Suppressor macrophage treated with lipopolysaccharide for 4 hours (primary cell): Measurements from ENCODE around the gene SUSD6.

Source experiments
- DNase-seq: peaks from one replicate; pipeline ENCODE4 v3.0.0-alpha.2; 2020

SUSD6 gene

GRCh38 chr14:69651664-69652063 is 40.3 kb downstream of the SUSD6 start:
- peak; percentile 49 for DNase-seq

- DNase-seq: peak; percentile 94
Measured at GRCh38 chr14:69652942-69653684, 41.7 kb downstream of the SUSD6 start.

GRCh38 chr14:69654116-69654515 is 42.7 kb downstream of the SUSD6 start:
- no peak for DNase-seq

- no peak for DNase-seq
Measured at GRCh38 chr14:69657950-69658355, 46.6 kb downstream of the SUSD6 start.

GRCh38 chr14:69658664-69659261 is 47.4 kb downstream of the SUSD6 start:
- no peak for DNase-seq

GRCh38 chr14:69660344-69661193 is 49.2 kb downstream of the SUSD6 start:
- DNase-seq: no peak

GRCh38 chr14:69661194-69661537 is 49.8 kb downstream of the SUSD6 start:
- DNase-seq: no peak

GRCh38 chr14:69662636-69663299 is 51.4 kb downstream of the SUSD6 start:
- DNase-seq: no peak

GRCh38 chr14:69663300-69663643 is 51.9 kb downstream of the SUSD6 start:
- DNase-seq: no peak

GRCh38 chr14:69664265-69664664 is 52.9 kb downstream of the SUSD6 start:
- DNase-seq: no peak

- DNase-seq: no peak
Measured at GRCh38 chr14:69664865-69665526, 53.6 kb downstream of the SUSD6 start.

GRCh38 chr14:69665631-69666030 is 54.2 kb downstream of the SUSD6 start:
- no peak for DNase-seq

GRCh38 chr14:69666112-69666511 is 54.7 kb downstream of the SUSD6 start:
- DNase-seq: no peak

GRCh38 chr14:69666690-69667211 is 55.4 kb downstream of the SUSD6 start:
- DNase-seq: peak; percentile 48

- peak; percentile 60 for DNase-seq
Measured at GRCh38 chr14:69667938-69668335, 56.5 kb downstream of the SUSD6 start.

- DNase-seq: no peak
Measured at GRCh38 chr14:69669375-69669774, 58.0 kb downstream of the SUSD6 start.

GRCh38 chr14:69670093-69670492 is 58.7 kb downstream of the SUSD6 start:
- DNase-seq: no peak

- no peak for DNase-seq
Measured at GRCh38 chr14:69671365-69672030, 60.1 kb downstream of the SUSD6 start.

- peak; percentile 64 for DNase-seq
Measured at GRCh38 chr14:69672356-69672755, 61.0 kb downstream of the SUSD6 start.

GRCh38 chr14:69673104-69673503 is 61.7 kb downstream of the SUSD6 start:
- DNase-seq: no peak

GRCh38 chr14:69673578-69674305 is 62.3 kb downstream of the SUSD6 start:
- DNase-seq: no peak
